H9 (cell line): Measurements from ENCODE around the gene ADGRB3. TPM values are rescaled to one million over a fixed set of nuclear protein-coding genes. Genes with fewer than 3 reads are reported as not detected.

Experiments
- DNase-seq: peaks from one replicate; pipeline ENCODE4 v3.0.0-alpha.2; 2017
- H2AFZ ChIP-seq: one replicate; pipeline ENCODE4 v1.6.1; 2013; ENCODE audit warnings: mild to moderate bottlenecking, low read length, control low read depth, moderate library complexity
- H2AK5ac ChIP-seq: 2 replicates; pipeline ENCODE4 v1.6.1; 2013; ENCODE audit warnings: low read length, control low read depth, mixed read lengths; ENCODE audit not compliant: insufficient read length
- H2BK120ac ChIP-seq: one replicate; pipeline ENCODE4 v1.6.1; 2013; ENCODE audit warnings: low read depth, mild to moderate bottlenecking, low read length, control low read depth, inconsistent platforms; ENCODE audit not compliant: poor library complexity, severe bottlenecking
- H2BK12ac ChIP-seq: 2 replicates; pipeline ENCODE4 v1.6.1; 2013; ENCODE audit warnings: low read length, control low read depth, mixed read lengths, low read depth; ENCODE audit not compliant: insufficient read length
- H2BK15ac ChIP-seq: 2 replicates; pipeline ENCODE4 v1.6.1; 2013; ENCODE audit warnings: low read depth, low read length, control low read depth
- H2BK20ac ChIP-seq: one replicate; pipeline ENCODE4 v1.6.1; 2013; ENCODE audit warnings: low read depth, mild to moderate bottlenecking, low read length, control low read depth, inconsistent platforms; ENCODE audit not compliant: poor library complexity, severe bottlenecking
- H2BK5ac ChIP-seq: 2 replicates; pipeline ENCODE4 v1.6.1; 2013; ENCODE audit warnings: low read length, control low read depth, mixed read lengths; ENCODE audit not compliant: insufficient read length
- H3K14ac ChIP-seq: 2 replicates; pipeline ENCODE4 v1.6.1; 2013; ENCODE audit warnings: low read length, control low read depth; ENCODE audit not compliant: insufficient read depth
- H3K18ac ChIP-seq: 2 replicates; pipeline ENCODE4 v1.6.1; 2013; ENCODE audit warnings: low read depth, mild to moderate bottlenecking, mixed read lengths, low read length, control low read depth; ENCODE audit not compliant: insufficient read length
- H3K23ac ChIP-seq: 2 replicates; pipeline ENCODE4 v1.6.1; 2013; ENCODE audit warnings: low read length, control low read depth, mixed read lengths, low read depth; ENCODE audit not compliant: insufficient read length
- H3K23me2 ChIP-seq: 2 replicates; pipeline ENCODE4 v1.6.1; 2013; ENCODE audit warnings: low read depth, mild to moderate bottlenecking, mixed read lengths, low read length, control low read depth; ENCODE audit not compliant: insufficient read length, poor library complexity, severe bottlenecking
- H3K27ac ChIP-seq: 2 replicates; pipeline ENCODE4 v1.5.1; 2013; ENCODE audit warnings: low read length, control low read depth, mixed read lengths, low read depth; ENCODE audit not compliant: insufficient read length
- H3K27me3 ChIP-seq: 2 replicates; pipeline ENCODE4 v1.6.1; 2013; ENCODE audit warnings: low read length, control low read depth, inconsistent platforms; ENCODE audit not compliant: insufficient read depth
- H3K4ac ChIP-seq: 2 replicates; pipeline ENCODE4 v1.6.1; 2013; ENCODE audit warnings: low read depth, mild to moderate bottlenecking, control low read depth, inconsistent platforms, low read length, moderate library complexity
- H3K4me1 ChIP-seq: 2 replicates; pipeline ENCODE4 v1.6.1; 2013; ENCODE audit warnings: low read length, control low read depth, inconsistent platforms; ENCODE audit not compliant: insufficient read depth
- H3K4me2 ChIP-seq: 2 replicates; pipeline ENCODE4 v1.6.1; 2013; ENCODE audit warnings: low read length, control low read depth, mixed read lengths; ENCODE audit not compliant: insufficient read length, insufficient read depth
- H3K56ac ChIP-seq: 2 replicates; pipeline ENCODE4 v1.6.1; 2013; ENCODE audit warnings: low read depth, mild to moderate bottlenecking, mixed read lengths, low read length, control low read depth; ENCODE audit not compliant: insufficient read length
- H3K79me1 ChIP-seq: 2 replicates; pipeline ENCODE4 v1.6.1; 2013; ENCODE audit warnings: low read depth, mild to moderate bottlenecking, moderate library complexity, low read length, control low read depth, inconsistent platforms; ENCODE audit not compliant: insufficient read depth, poor library complexity, severe bottlenecking
- H3K79me2 ChIP-seq: 2 replicates; pipeline ENCODE4 v1.6.1; 2013; ENCODE audit warnings: low read length, control low read depth, inconsistent platforms; ENCODE audit not compliant: insufficient read depth
- H3K9ac ChIP-seq: 2 replicates; pipeline ENCODE4 v1.6.1; 2013; ENCODE audit warnings: low read length, control low read depth, mixed read lengths; ENCODE audit not compliant: insufficient read length; ENCODE audit errors: extremely low read depth
- H3K9me3 ChIP-seq: one replicate; pipeline ENCODE4 v1.6.1; 2013; ENCODE audit warnings: low read depth, low read length, inconsistent platforms; ENCODE audit not compliant: control insufficient read depth
- H3T11ph ChIP-seq: one replicate; pipeline ENCODE4 v1.6.1; 2013; ENCODE audit warnings: mild to moderate bottlenecking, low read length, control low read depth, inconsistent platforms
- H4K20me1 ChIP-seq: one replicate; pipeline ENCODE4 v1.6.1; 2013; ENCODE audit not compliant: control insufficient read depth, insufficient read length, insufficient read depth
- H4K5ac ChIP-seq: 2 replicates; pipeline ENCODE4 v1.6.1; 2013; ENCODE audit warnings: low read depth, mild to moderate bottlenecking, mixed read lengths, low read length, control low read depth; ENCODE audit not compliant: insufficient read length
- H4K8ac ChIP-seq: replicated peaks from 2 replicates; pipeline ENCODE4 v1.6.1; 2013; ENCODE audit warnings: low read length, control low read depth, mixed read lengths, low read depth; ENCODE audit not compliant: insufficient read length
- H4K91ac ChIP-seq: 2 replicates; pipeline ENCODE4 v1.6.1; 2013; ENCODE audit warnings: low read depth, mild to moderate bottlenecking, moderate library complexity, mixed read lengths, low read length, control low read depth; ENCODE audit not compliant: insufficient read length
- H3K27ac Mint-ChIP-seq, 3 experiments: 2 replicates in 2 of 3; 3 replicates in 1 of 3; pipeline ENCODE4 v1.8.0; 2020 to 2021; ENCODE audit warnings: mixed read lengths in 3 of 3, mild to moderate bottlenecking in 1 of 3, moderate library complexity in 1 of 3
- H3K27me3 Mint-ChIP-seq: 2 replicates; pipeline ENCODE4 v1.8.0; 2021; ENCODE audit warnings: low read depth, mild to moderate bottlenecking, moderate library complexity, mixed read lengths
- H3K36me3 Mint-ChIP-seq, 3 experiments: 2 replicates in 2 of 3; 3 replicates in 1 of 3; pipeline ENCODE4 v1.8.0; 2020 to 2021; ENCODE audit warnings: low read depth in 3 of 3, mixed read lengths in 3 of 3; ENCODE audit not compliant: insufficient read depth in 1 of 3
- H3K4me1 Mint-ChIP-seq, 2 experiments: 2 replicates each; pipeline ENCODE4 v1.8.0; 2020; ENCODE audit warnings: mixed read lengths in 2 of 2
- H3K4me3 Mint-ChIP-seq, 2 experiments: 2 replicates in 1 of 2; 3 replicates in 1 of 2; pipeline ENCODE4 v1.8.0; 2020 to 2021; ENCODE audit warnings: mild to moderate bottlenecking in 2 of 2, mixed read lengths in 2 of 2, moderate library complexity in 1 of 2
- H3K9me3 Mint-ChIP-seq, 2 experiments: 2 replicates in 1 of 2; 3 replicates in 1 of 2; pipeline ENCODE4 v1.8.0; 2020; ENCODE audit warnings: mild to moderate bottlenecking in 2 of 2, mixed read lengths in 2 of 2, moderate library complexity in 1 of 2
- CTCF ChIP-seq: fragments of 200-600 bp; sonication (generic); conservative IDR thresholded peaks from 3 replicates; pipeline ENCODE4 v1.8.0; 2021; ENCODE audit warnings: antibody characterized with exemption, mild to moderate bottlenecking
- WGBS: extraction: QIAGEN DNeasy Blood & Tissue Kit; methylation state at CpG from one replicate; pipeline ENCODE4 v1.1.7; 2013; ENCODE audit warnings: missing lambda C conversion rate, low lambda C conversion rate, mixed read lengths; ENCODE audit not compliant: insufficient read length; ENCODE audit errors: extremely low coverage; 5-methylcytosine and 5-hydroxymethylcytosine counted together
- total RNA-seq: library from RNA; stranded (reverse); gene quantifications from 2 replicates; pipeline ENCODE4 v1.2.1, GENCODE V29; 2021

ADGRB3 gene
- total RNA-seq, 1 experiment from 2014 or later: 0.37 TPM

- peaks cover 5 to 10% of the 10 kb centered on the region in 2 experiments for H3K4me1 Mint-ChIP-seq
- Histone ChIP-seq H2BK120ac (no peak overlapping the region), H3K14ac (no peak overlapping the region), H3K4me1 (no peaks in the 10 kb centered on the region), H2BK15ac (no peak overlapping the region), H2BK5ac (no peak overlapping the region), H4K8ac (no peak overlapping the region), H2BK20ac (no peak overlapping the region), H3K23me2 (no peaks in the 10 kb centered on the region), H2AK5ac (no peak overlapping the region), H3K56ac (no peak overlapping the region), H2AFZ (no peak overlapping the region), H3K4ac (no peak overlapping the region), H2BK12ac (no peak overlapping the region), H3K23ac (no peak overlapping the region), H3K9ac (no peak overlapping the region), H4K20me1 (no peaks in the 10 kb centered on the region), H3K18ac (no peak overlapping the region), H3K4me2 (no peak overlapping the region), H3K79me2 (no peaks in the 10 kb centered on the region), H4K5ac (no peak overlapping the region), H3K79me1 (no peaks in the 10 kb centered on the region), H3T11ph (no peak overlapping the region), H3K9me3 (no peaks in the 10 kb centered on the region), H4K91ac (no peak overlapping the region), H3K27me3 (no peaks in the 10 kb centered on the region), H3K27ac (no peak overlapping the region)
- H3K27ac Mint-ChIP-seq: peak overlapping the region in 1 of 3 experiments; percentile 21; a peak in 1 of 7 replicates
- peak; percentile 61 for DNase-seq
- no peaks in the 10 kb centered on the region for H3K27me3 Mint-ChIP-seq
- TF ChIP-seq CTCF: peak; percentile 94
- H3K4me3 Mint-ChIP-seq: no peak overlapping the region; a peak in 1 of 5 replicates
- H3K9me3 Mint-ChIP-seq: no peaks in the 10 kb centered on the region
- no CpG with 5 or more reads among the region's 11 CpGs for WGBS
- no peaks in the 10 kb centered on the region for H3K36me3 Mint-ChIP-seq
Observed at GRCh38 chr6:68967549-68968300, 332.6 kb downstream of the ADGRB3 start.
